Astrocyte (in vitro differentiated cells and primary cell): ENCODE data around the gene SUN2. TPM values are rescaled to one million over a fixed set of nuclear protein-coding genes. Genes with fewer than 3 reads are reported as not detected.

Source experiments
- DNase-seq: peaks from one replicate; pipeline ENCODE4 v3.0.0-alpha.2; 2010; ENCODE audit warnings: low read depth
- FAIRE-seq: peaks from 2 replicates; lab custom pipeline; 2011; peaks lifted over from hg19 to GRCh38; lab: Jason Lieb, UNC
- H2AFZ ChIP-seq: 2 replicates; pipeline ENCODE4 v1.6.0; 2012; ENCODE audit warnings: low read depth, low read length, inconsistent platforms
- H3K27ac ChIP-seq: 2 replicates; pipeline ENCODE4 v1.5.1; 2011; ENCODE audit warnings: low read depth, low read length, inconsistent platforms
- H3K27me3 ChIP-seq: 2 replicates; pipeline ENCODE4 v1.6.0; 2011; ENCODE audit warnings: low read length, inconsistent platforms; ENCODE audit not compliant: insufficient read depth
- H3K36me3 ChIP-seq: 2 replicates; pipeline ENCODE4 v1.5.1; 2011; ENCODE audit warnings: low read length, inconsistent platforms; ENCODE audit not compliant: insufficient read depth
- H3K4me1 ChIP-seq: 2 replicates; pipeline ENCODE4 v1.5.1; 2011; ENCODE audit warnings: low read length, inconsistent platforms; ENCODE audit not compliant: insufficient read depth
- H3K4me2 ChIP-seq: 2 replicates; pipeline ENCODE4 v1.6.0; 2012; ENCODE audit warnings: low read length, inconsistent platforms
- H3K4me3 ChIP-seq: 2 replicates; pipeline ENCODE4 v1.5.1; 2011; ENCODE audit warnings: low read depth, mild to moderate bottlenecking, low read length, inconsistent platforms; ENCODE audit not compliant: insufficient read depth
- H3K79me2 ChIP-seq: 2 replicates; pipeline ENCODE4 v1.6.0; 2012; ENCODE audit warnings: mild to moderate bottlenecking, low read length, inconsistent platforms; ENCODE audit not compliant: insufficient read depth
- H3K9ac ChIP-seq: 2 replicates; pipeline ENCODE4 v1.6.0; 2012; ENCODE audit warnings: mild to moderate bottlenecking, low read length, inconsistent platforms
- H3K9me3 ChIP-seq: 2 replicates; pipeline ENCODE4 v1.5.1; 2012; ENCODE audit warnings: low read depth, mild to moderate bottlenecking, low read length, inconsistent platforms; ENCODE audit not compliant: insufficient read depth
- H4K20me1 ChIP-seq: 2 replicates; pipeline ENCODE4 v1.6.0; 2012; ENCODE audit warnings: low read length, inconsistent platforms; ENCODE audit not compliant: insufficient read depth
- H3K27ac Mint-ChIP-seq: one replicate; pipeline ENCODE4 v1.8.0; 2021; ENCODE audit warnings: mild to moderate bottlenecking, mixed read lengths; ENCODE audit not compliant: unreplicated experiment
- H3K27me3 Mint-ChIP-seq: one replicate; pipeline ENCODE4 v1.8.0; 2021; ENCODE audit warnings: low read depth, mixed read lengths; ENCODE audit not compliant: unreplicated experiment
- H3K36me3 Mint-ChIP-seq: one replicate; pipeline ENCODE4 v1.8.0; 2021; ENCODE audit warnings: low read depth, mixed read lengths; ENCODE audit not compliant: unreplicated experiment
- H3K4me1 Mint-ChIP-seq: one replicate; pipeline ENCODE4 v1.8.0; 2021; ENCODE audit warnings: low read depth, mixed read lengths; ENCODE audit not compliant: unreplicated experiment
- H3K4me3 Mint-ChIP-seq: one replicate; pipeline ENCODE4 v1.8.0; 2021; ENCODE audit warnings: mild to moderate bottlenecking, moderate library complexity, mixed read lengths; ENCODE audit not compliant: unreplicated experiment
- H3K9me3 Mint-ChIP-seq: one replicate; pipeline ENCODE4 v1.8.0; 2021; ENCODE audit warnings: mild to moderate bottlenecking, mixed read lengths; ENCODE audit not compliant: unreplicated experiment
- EZH2 ChIP-seq: IDR thresholded peaks from 2 replicates; pipeline ENCODE4 v1.6.1; 2012; ENCODE audit warnings: mild to moderate bottlenecking, low read length, inconsistent platforms; ENCODE audit not compliant: insufficient read depth
- total RNA-seq: library from RNA; stranded (reverse); gene quantifications from 2 replicates; pipeline ENCODE4 v1.2.1, GENCODE V29; 2021
- TF ChIP-seq, protein P1 (sequence below): IDR thresholded peaks from 2 replicates; pipeline ENCODE4 v1.5.1; 2011; ENCODE audit warnings: low read depth, mild to moderate bottlenecking, inconsistent platforms, low read length, moderate library complexity; ENCODE audit not compliant: insufficient read depth

SUN2 gene
- total RNA-seq, 1 donor from 2014 or later: 46.5 TPM

DNA sequence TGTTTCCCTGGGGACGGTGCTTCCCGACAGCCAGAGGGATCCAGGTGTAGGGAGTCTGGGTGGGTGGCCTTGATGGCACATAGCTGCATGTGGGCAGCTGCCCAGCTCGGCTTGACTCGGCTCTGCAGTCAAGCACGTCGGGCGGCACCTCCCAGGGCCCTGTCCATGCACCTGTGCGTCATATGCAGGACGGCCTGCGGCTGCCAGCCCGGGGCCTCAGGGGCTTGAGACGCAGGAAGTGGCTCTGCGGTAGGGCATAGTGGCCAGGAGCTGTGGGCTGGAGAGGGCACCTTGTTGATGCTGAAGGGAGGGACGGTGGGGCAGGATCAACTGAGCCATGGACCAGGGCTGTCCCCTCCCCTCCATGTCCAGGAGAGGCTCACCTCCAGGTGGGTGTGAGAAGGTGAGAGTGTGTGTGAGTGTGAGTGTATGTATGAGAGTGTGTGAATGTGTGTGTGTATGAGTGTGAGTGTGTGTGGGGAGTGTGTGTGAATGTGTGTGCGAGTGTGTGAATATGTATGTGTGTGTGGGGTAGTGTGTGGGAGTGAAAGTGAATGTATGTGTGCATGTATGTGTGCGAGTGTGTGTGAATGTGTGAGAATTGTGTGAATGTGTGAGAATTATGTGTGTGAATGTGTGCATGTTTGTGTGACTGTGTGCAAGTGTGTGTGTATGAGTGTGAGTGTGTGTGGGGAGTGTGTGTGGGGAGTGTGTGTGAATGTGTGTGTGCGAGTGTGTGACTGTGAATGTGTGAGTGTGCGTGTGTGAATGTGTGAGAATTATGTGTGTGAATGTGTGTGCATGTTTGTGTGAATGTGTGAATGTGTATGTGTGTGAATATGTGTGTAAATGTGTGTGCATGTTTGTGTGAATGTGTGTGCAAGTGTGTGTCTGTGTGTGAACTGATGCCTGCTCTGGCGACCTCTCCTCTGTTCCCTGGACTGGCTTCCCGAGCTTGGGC lies 5.7 kb upstream of the SUN2 start:
- Mint-ChIP-seq H3K36me3 (no peaks in the 10 kb centered on the region), H3K4me1 (peaks cover 1% of the 10 kb centered on the region), H3K27ac (no peak overlapping the region), H3K9me3 (no peaks in the 10 kb centered on the region), H3K27me3 (peaks cover 1% of the 10 kb centered on the region), H3K4me3 (no peak overlapping the region)
- Histone ChIP-seq H3K4me1 (peaks cover 10% of the 10 kb centered on the region), H3K27me3 (no peaks in the 10 kb centered on the region), H3K27ac (no peak overlapping the region), H3K4me3 (no peak overlapping the region), H3K79me2 (no peaks in the 10 kb centered on the region), H3K9me3 (no peaks in the 10 kb centered on the region), H2AFZ (no peak overlapping the region), H3K9ac (no peak overlapping the region), H3K4me2 (no peak overlapping the region), H3K36me3 (no peaks in the 10 kb centered on the region), H4K20me1 (no peaks in the 10 kb centered on the region)
- FAIRE-seq (peak; percentile 9), DNase-seq (no peak)
- no peak for TF ChIP-seq EZH2
- TF ChIP-seq, protein P1, sequence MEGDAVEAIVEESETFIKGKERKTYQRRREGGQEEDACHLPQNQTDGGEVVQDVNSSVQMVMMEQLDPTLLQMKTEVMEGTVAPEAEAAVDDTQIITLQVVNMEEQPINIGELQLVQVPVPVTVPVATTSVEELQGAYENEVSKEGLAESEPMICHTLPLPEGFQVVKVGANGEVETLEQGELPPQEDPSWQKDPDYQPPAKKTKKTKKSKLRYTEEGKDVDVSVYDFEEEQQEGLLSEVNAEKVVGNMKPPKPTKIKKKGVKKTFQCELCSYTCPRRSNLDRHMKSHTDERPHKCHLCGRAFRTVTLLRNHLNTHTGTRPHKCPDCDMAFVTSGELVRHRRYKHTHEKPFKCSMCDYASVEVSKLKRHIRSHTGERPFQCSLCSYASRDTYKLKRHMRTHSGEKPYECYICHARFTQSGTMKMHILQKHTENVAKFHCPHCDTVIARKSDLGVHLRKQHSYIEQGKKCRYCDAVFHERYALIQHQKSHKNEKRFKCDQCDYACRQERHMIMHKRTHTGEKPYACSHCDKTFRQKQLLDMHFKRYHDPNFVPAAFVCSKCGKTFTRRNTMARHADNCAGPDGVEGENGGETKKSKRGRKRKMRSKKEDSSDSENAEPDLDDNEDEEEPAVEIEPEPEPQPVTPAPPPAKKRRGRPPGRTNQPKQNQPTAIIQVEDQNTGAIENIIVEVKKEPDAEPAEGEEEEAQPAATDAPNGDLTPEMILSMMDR: no peak

DNA sequence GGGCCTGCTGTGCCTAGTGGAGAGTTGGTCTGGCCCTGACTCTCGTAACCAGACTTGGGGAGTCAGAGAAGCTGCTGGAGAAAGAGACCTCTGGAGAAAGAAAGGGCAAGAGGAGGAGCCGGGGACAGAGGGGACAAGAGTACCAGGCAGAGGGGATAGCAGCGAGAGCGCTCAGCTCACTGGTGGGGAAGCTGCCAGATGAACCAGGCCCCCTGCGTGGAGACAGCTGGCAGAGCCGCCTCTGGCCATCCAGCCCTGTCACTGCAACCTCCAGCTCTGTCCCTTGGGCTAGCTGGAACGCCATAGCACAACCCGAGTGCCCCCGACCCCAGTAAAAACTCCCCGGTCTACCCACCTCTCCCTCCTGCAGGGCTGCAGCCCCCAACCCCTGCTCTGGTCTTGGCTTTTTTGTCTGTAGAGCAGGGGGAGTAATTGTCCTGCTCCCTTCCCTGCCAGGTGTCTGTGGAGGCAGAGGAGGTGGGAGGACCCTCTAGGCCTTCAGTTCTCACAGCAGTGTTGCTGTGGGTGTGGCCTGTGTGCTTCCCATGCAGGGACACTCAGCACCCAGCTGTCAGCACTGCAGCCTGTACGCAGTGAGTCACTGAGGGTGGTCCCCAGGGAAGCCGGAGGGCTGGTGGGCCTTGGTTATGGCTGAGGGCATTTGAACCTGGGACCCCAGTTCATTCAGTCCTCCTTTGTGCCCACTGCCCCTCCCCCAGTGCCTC lies 4.8 kb upstream of the SUN2 start:
- H3K9me3 ChIP-seq: no peaks in the 10 kb centered on the region
- no peak overlapping the region for H3K4me3 Mint-ChIP-seq
- H3K27me3 ChIP-seq: no peaks in the 10 kb centered on the region
- no peaks in the 10 kb centered on the region for H3K36me3 Mint-ChIP-seq
- peaks cover 15% of the 10 kb centered on the region for H3K4me1 ChIP-seq
- H3K4me3 ChIP-seq: no peak overlapping the region
- peaks cover 1% of the 10 kb centered on the region for H3K4me1 Mint-ChIP-seq
- H3K27me3 Mint-ChIP-seq: peaks cover 1% of the 10 kb centered on the region
- no peak for TF ChIP-seq EZH2
- TF ChIP-seq, protein P1: no peak
- H2AFZ ChIP-seq: no peak overlapping the region
- H3K9me3 Mint-ChIP-seq: no peaks in the 10 kb centered on the region
- H3K36me3 ChIP-seq: no peaks in the 10 kb centered on the region
- H3K4me2 ChIP-seq: no peak overlapping the region
- no peak overlapping the region for H3K27ac Mint-ChIP-seq
- no peak overlapping the region for H3K9ac ChIP-seq
- FAIRE-seq: no peak
- DNase-seq: no peak
- H4K20me1 ChIP-seq: no peaks in the 10 kb centered on the region
- no peak overlapping the region for H3K27ac ChIP-seq
- no peaks in the 10 kb centered on the region for H3K79me2 ChIP-seq
